ENCODE measurements around the gene WNK2.

- TF ChIP-seq CTCF (IDR thresholded peaks at IDR 0.05; ENCODE audit: low read depth, low read length, poor library complexity, severe bottlenecking) (no peak), EZH2phosphoT487 (IDR thresholded peaks at IDR 0.05; ENCODE audit: borderline replicate concordance, low read length) (no peak)
These were observed 182.1 kb downstream of the WNK2 start for GRCh38 chr9:93366119-93366447.

Measured in DOHH2 (cell line).